Activated CD4-positive, alpha-beta T cell treated with anti-CD3 and anti-CD28 coated beads for 48 hours (primary cell): ENCODE results near the gene DNAJB5.

Source experiments
- DNase-seq: peaks from one replicate; pipeline ENCODE4 v3.0.0-alpha.2; 2020

The DNAJB5 gene

DNA sequence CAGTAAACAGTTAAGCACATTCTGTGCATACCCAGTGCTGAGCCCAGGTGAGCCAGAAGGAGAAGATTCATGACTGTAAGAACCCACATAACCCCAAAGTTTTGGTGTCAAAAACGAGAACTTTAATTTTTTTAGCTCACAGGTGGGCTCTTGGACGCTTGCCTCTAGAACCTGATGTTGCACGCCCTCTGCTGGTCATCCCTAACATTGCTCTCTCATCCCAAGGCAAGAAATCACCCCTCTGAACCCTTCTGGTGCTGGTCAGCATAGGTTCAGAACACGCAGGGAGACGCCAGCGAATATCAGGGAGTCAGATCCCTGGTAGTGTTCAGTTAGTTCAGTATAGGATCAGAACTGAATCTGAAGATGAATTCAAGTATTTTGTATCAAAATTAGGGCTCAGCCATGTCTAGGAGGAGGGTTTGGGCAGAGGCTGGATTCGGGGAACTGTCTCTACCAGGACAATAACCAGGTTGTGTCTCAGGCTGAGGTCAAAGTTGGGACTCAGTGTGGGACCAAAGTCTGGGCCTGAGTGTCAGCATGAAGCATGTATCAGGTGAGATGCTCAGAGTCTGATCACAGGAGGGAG is 4.1 kb upstream of the DNAJB5 start:
- peak; percentile 78 for DNase-seq

DNA sequence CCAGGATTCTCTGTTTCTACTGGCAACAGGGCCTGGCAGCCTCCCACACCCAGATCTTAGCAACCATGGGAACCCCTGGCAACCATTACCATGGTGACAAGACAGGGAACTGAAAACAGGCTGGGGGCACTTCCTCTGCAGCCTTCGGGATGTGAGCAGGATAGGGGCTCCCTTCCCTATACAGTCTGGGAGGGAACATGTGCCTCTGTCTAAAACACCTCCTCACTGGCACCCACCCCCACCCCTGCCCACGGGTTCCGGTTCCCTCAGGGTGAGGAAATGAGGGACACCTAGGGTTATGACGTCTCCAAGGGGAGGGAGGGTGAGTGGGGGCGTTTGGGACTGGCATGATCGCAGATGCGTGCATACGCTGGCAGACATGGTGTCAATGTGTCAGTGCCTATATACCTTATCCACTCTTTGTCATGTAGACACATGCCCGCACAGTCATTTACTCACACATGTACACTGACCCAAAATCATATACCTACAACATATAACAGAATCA is 3.0 kb upstream of the DNAJB5 start:
- DNase-seq: peak; percentile 59

DNA sequence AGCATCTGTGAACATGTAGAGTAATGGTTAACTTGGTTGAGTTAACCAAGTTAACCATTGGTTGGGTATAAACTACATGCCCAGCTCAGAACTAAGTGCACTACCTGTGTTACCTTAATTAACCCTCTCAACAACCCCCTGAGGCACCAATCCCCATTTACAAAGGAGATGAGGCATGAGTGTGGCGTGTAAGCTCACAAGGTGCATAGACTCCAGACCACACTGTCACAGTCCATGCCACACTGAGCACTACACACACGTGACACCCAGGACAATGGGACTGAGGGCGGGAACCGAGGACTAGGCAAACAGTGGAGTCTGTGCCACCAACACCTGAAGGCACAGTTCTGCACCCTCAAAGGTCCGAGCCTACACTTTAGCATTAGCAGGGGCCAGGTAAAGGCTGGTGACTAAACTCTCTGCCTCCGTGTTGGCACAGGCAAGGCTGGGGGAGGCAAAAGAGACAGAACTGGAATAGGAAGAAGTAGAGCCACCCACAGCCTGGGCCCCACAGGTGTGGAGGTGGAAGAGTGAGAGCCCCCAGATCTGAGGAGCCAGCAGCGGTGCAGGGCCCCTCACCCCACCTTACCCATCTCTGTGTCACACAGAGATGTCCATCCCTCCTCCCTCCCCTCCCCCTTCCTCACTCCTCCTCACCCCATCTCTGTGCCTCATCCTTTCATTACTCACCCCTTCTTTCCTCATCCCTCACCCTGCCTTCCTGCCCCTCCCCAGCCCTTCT is 2.2 kb upstream of the DNAJB5 start:
- DNase-seq: peak; percentile 20

DNA sequence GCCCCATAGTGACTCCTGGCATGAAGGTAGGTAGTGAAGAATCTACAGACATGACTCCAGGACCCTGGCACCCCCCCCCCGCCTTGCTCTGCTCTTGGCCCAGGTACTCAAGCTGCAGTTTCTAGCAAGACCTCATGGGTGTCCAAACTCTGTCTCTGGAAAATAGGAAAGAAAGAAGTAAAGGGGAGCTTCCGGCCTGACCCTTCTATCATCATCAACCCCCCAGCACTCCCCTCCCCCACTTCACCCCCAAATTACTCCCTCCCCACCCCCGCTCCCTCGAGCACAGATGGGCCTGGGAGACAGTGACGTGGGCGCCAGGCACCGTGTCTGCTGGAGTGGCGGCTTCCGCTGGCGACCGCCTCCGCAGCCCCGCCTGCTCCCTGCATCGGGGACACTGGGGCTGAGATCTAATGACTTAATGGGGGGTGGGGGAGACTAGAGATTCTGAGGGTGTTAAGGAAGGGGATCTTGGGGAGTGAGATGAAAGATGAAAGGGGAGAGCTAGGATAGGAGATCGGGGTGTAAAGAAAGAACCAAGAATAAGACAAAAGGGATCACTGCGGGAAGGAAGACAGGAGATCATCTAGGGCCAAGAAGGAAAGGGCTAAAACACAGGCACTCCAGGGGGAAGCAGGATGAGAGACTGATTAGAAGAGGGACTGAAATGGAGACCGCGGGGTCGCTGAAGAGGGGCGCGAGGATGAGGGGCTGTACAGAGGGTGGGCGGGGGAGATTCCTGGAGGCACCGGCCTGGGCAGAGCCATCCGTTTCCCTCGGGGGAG is 1.1 kb upstream of the DNAJB5 start:
- DNase-seq: peak; percentile 64

DNA sequence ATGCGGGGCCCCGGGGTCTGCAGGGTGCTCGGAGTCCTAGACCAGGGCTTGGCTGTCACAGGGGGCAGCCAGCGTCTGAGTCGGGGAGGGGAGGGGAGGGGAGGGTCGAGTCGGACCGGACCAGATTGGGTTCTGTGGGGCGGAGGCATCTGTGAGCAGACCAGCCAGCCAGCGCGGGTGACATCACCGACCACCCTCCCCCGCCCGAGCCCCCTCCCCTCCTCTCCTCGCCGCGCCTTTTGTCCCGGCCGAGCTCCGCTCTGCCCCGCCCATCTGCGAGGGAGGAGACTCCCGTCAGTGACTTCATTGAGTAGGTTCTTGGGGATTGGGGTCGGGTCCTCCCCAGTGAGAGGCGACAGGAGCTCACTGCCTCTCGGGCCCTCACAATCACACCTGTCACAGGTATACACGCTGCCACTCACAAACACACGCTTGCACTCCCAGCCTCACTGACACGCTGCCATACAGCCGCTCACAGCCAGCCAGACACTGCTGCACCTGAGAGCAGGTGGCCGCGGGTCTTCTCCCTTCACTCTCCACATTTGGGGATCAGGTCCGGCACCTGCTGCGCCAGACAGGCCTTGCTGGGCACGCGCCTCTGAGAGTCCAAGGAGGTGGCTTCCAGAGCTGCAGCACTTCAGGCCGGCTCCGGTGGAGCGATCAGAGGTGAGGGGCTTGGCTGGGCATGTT is 546 bp downstream of the DNAJB5 start:
- peak; percentile 56 for DNase-seq

DNA sequence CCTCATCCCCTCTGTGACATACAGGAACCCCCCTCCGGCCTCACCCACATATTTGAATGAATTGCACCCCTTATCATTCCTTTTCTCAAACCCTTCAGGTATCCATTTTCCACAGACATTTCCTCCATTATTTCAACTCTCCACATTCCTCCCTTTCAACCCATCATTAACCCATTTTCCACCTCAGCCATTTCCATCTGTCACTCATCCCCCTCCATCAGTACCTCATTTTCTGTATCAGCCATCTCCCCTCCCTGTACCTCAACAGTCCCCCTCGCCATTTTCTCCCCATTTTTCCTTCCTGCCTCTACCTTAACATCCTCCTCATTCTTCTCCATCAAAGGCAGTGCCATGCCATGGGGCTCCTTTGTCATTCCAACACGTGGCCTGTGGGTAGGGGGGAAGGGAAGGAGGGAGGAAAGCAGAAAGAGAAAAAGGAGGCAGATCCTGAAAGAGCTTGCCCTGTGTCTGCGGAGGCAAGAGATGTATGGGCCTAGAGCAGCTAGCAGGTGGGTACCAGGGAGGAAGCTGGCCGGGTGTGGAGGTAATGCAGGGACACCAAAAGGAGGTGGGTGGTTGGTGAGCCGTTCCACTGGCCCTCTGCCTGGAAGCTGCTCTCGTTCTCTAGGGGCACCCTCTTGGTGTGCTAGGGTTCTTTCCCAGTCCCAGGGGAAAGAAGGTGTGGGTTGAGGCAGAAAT is 1.5 kb downstream of the DNAJB5 start:
- no peak for DNase-seq

DNA sequence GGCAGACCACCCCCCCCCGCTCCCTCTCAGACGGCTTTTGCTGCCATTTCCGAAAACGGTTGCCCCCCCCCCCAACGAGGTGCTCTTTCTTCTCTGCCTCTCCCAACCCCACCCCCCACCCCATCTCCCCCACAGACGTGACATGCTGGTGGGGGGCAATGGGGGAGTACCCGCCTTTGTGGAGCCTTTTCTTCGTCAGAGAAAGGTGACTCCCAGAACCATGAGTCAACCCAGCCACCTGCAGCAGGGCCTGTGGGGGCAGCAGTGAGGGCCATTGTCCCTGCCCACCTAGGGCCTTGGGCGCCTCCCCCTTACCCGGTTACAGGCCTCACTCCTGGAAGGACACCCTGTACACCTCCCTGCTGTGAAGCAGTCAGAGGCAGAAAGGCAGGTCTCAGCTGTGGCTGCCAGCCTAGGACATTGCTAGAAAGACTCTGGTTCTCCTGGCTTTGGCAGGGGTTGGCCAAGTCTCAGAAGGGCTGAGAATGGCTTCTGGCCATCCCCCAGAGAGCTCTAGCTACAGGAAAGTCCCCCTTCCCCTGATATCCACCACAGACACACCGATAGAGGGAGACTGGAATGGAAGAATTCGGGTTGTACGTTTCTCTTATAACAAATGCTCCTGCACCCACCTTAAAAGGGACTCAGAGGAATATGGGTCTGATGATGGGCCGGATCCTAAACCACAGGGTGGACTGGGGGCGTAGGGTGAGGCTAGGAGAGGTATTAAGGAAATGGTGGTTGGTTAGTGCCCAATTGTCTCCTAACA is 2.2 kb downstream of the DNAJB5 start:
- DNase-seq: peak; percentile 64

DNA sequence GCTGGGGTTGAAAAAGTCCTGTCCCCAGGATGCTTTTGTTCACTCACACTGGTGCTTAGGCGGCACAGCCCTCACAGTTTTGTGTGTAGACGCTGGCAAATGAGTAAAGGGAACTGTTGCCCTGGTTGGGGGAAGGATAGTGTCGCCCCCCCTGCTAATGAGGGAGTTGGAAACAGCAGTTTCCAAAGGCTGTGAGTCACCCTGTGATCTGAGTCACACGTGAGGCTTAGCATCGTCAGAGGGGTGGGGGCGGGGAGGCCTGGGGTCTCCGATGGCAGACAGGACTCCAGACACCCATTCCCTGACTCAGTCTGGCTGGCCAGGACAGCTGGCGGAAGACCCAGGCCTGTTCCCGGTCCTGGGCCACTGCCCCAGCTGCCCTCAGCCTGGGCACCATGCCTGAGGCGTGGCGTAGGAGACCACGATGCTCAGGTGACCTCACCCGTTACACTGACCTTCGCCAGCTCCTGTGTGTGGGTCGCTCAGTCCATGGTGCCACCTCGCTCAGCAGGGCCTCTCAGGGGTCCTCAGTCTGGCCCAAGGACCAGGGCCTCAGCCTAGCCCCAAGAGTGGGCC is 2.9 kb downstream of the DNAJB5 start:
- DNase-seq: peak; percentile 79

DNA sequence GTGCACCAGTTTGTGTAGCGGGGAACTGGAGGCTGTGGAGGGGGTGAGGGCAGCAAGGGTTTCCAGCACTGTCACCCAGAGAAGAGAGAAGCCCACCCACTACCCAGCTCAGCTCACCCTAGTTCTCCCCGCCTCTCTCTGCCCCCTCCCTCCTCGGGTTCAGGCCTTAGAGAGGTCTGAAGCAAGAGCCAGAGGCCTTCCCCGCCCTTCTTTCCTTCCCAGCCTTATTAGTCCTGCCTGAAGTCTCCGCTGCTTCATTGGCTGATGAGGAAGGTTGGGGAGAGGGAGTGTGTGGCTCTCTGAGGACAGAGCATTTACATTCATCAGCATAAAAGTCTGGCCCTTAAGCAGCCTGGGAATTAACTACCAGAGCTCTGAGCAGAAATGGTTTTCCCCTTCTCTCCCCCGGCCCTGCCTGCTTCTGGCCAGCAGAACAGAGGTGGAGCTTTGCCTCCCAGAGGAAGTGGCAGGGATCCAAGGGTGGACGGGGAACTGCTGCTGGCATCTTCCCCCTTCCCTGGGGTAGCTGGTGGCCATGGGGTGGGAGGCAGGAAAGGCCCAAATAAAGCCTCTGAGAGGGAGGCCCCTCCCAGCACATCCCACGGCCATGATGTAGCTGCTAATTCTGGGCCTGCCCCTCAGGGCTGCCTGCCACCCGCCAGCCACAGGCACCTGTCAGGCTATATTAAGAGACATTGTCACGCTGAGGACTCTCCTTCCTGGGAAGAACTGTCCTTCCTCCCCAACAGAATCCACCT is 4.1 kb downstream of the DNAJB5 start:
- DNase-seq: peak; percentile 35

DNA sequence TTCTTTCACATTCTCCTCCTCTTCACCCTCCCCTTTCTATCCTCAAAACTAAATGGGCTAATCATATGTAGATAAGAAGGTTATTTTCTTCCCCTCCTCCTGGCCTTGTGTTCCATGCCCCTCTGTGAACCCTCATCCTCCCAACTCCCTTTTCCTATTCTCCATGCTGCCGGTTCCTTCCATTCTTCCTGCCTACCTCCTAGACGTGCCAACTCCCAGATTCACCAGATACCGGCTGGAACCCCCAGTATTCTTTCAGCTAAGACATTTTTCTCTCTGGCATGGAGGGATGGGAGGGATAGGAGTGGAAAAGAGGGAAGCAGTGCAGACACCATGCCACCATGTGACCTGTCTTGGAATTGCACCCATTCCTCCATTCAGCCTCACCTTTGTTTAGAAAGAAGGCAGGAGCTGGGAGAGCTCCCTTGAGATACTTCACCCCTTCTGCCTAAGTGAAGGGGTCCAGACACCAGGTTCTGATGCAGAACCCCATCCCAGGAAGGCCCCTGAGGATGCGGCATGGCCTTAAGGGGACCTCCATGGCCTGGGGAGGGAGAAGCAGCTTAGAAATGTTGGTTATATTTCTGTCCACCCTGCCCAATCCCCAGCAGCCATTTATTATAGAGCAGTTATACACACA is 4.8 kb downstream of the DNAJB5 start:
- no peak for DNase-seq

DNA sequence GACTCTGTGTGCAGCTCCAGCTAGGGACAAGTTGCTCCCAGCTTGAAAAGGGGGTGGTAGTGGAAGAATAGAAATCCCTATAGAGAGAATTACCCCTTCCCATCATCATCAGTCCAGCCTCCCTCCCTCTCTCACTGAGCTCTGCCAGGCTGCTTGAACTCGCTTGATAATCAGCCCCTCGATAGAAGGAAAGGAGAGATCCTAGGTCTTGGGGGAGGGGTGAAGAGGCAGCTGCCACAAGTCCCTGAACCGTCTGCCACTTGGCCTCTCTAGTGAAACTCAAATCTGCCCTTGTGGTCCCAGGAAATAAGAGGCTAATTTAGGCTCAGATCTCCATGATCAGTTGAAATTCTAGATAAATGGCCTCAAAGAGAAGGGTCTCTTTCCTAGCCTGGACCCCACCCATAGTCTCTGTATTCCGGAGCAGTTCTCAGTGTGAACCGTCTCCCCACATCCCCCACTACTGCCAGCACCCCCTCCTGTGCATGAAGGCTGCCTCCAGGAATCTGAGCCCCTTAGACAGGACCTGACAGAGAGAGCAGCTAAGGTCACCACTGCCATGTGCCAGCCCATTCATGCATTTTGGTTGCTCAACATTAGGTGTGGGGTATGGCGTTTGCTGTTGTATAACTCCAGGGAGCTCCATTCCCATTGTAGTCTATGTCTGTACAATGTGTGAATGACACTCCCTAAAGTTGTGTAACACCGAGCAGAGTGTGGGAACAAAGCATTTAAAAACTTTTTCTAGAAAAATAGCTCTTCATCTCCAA is 5.5 kb downstream of the DNAJB5 start:
- DNase-seq: no peak

DNA sequence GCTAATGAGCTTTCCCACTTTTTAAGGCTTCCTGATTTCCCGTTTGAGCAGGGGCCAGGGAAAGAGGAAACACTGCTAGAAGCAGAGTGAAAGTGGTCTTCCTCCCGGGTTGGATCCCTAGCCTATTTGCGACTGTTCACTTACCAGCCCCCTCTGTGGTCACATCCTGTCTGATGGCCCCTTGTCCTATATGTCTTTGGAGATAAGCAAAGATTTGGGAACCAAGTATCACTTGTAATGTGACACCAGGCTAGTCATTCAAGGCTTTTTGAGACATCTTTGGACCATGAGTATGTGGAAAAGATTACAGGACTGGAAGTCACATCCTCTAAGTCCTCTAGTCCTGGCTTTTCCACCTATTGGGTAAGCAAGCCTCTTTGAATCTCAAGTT is 6.1 kb downstream of the DNAJB5 start:
- DNase-seq: no peak

DNA sequence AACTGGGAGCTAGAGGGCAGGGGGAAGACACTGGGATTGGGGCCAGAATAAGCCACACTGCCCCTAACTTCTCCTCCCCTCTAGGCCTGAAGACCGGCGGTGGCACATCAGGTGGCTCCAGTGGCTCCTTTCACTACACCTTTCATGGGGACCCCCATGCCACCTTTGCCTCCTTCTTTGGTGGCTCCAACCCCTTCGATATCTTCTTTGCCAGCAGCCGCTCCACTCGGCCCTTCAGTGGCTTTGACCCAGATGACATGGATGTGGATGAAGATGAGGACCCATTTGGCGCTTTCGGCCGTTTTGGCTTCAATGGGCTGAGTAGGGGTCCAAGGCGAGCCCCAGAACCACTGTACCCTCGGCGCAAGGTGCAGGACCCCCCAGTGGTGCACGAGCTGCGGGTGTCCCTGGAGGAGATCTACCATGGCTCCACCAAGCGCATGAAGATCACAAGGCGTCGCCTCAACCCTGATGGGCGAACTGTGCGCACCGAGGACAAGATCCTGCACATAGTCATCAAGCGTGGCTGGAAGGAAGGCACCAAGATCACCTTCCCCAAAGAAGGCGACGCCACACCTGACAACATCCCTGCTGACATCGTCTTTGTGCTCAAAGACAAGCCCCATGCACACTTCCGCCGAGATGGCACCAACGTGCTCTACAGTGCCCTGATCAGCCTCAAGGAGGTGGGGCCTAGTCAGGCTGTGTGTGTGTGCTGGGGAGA is 6.8 kb downstream of the DNAJB5 start:
- no peak for DNase-seq

DNA sequence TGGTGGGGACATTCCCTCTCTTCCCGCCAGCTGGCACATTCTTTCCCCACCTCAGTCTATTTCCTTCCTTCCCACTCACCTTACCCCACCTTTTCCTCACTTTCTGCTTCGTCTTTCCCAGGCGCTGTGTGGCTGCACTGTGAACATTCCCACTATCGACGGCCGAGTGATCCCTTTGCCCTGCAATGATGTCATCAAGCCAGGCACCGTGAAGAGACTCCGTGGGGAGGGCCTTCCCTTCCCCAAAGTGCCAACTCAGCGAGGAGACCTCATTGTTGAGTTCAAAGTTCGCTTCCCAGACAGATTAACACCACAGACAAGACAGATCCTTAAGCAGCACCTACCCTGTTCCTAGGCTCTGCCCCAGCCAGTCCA is 7.3 kb downstream of the DNAJB5 start:
- no peak for DNase-seq

DNA sequence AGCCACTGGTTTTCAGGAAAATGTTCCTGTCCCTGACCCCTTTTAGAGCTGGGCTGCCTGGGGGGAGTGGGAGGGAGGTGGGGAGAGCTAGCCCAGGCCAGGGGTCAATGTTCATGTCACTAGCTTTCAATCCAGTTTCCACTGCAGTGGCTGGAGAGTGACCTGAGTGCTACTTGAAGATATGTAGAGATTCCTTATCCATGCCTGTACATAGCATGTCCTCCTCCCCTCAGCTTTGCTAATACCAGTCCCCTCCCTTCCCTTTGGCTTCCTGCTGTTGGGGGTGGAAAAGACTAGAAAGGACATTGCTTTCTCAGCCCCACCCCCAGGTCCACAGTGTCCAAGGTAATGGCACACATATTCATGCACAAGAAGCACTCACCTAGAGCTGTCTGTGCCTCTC is 7.8 kb downstream of the DNAJB5 start:
- no peak for DNase-seq

DNA sequence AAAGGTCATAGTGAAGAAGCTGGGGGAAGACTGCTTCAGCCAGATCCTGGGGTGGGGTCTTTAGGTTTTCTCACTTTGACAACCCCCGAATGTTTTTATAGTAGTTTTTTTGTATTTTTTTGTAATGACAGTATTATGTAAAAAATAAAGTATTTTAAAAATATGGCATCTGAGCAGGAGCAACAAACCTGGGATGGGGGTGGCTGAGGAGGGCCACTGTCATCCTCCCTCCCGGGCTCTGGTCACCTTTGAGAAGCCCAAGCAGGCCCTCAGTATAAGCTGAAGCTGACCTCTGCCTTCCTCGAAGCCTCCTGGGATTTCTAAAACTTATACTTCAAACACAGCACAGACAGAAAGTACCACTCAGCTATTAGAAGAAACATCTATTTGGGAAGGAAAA is 8.7 kb downstream of the DNAJB5 start:
- DNase-seq: no peak

DNA sequence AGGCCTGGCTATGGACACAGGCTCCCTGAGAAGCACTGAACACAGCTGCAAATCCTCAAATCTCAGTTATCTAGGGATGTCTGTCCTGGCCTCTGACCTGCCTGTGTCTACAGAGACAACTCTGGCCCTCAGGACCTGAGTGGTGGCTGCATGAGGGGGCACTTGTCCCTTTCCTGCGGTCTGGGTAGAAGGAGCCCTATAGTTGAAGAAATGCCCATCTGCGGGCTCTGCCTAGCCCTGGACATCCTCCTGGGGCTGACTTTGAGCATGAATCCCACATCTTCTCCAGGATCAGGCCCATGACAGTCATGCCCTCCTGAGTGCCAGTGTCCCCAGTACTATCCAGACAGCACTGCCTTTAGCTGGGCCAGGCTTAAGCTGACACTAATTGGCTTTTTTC is 10.0 kb downstream of the DNAJB5 start:
- no peak for DNase-seq

DNA sequence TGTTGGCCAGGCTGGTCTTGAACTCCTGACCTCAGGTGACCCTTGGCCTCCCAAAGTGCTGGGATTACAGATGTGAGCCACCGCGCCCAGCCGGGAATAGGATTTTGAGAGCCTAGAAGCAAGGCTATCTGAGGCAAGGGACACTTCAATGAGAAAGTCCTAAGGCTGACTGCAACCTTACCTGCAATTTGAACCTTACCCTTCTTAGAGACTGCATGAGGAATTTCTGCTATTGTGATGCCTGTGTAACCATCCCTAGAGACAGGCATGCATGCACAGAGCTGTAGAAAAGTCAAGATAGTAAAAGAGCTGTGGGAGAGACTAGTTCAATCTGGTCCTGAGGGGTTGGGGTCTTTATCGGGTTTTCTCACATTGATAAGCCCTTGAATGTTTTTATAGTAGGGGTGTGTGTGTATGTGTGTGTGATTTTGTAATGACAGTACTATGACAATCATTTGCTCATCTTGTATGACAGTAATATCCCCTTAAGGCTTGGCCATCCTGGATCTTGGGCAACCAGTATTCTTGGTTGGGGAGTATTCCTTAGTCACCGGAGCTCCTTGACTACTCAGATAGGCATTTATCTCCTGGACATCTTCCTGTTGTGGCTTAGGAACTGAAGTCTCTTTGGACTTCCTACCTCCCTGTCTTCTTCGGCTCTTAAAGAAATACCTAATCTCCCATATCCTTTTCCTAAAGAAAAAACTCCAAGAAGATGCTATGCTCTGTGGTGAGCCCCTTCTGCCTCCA is 11.2 kb downstream of the DNAJB5 start:
- no peak for DNase-seq
